GM19239 (cell line): Measurements from ENCODE around the gene XPR1.

Experiments used
- DNase-seq: peaks from one replicate; pipeline ENCODE4 v3.0.0; 2011; ENCODE audit warnings: low spot score; ENCODE audit not compliant: insufficient read length
- FAIRE-seq: peaks from 2 replicates; lab custom pipeline; 2011; peaks lifted over from hg19 to GRCh38; lab: Jason Lieb, UNC

The XPR1 gene

GRCh38 chr1:180937624-180938225, 305.9 kb downstream of the XPR1 start:
- FAIRE-seq (no peak), DNase-seq (no peak)

- no peak for FAIRE-seq
- DNase-seq: no peak
These were observed 307.4 kb downstream of the XPR1 start for GRCh38 chr1:180939073-180939710.

GRCh38 chr1:180939711-180940103, 307.9 kb downstream of the XPR1 start:
- FAIRE-seq (no peak), DNase-seq (no peak)
